GM19351 (cell line): Measurements from ENCODE around the gene SAMSN1.

ENCODE experiments used
- ATAC-seq: cut with Tn5 transposase; IDR thresholded peaks from one replicate; pipeline ENCODE4 v1.9.1; 2021; ENCODE audit warnings: mild to moderate bottlenecking, moderate library complexity; ENCODE audit not compliant: unreplicated experiment

The SAMSN1 gene

GRCh38 chr21:14545906-14546480 lies at the start of gene SAMSN1:
TSS of gene SAMSN1 (minus strand) at chr21:14546315. CDS start at chr21:14546261, 54 bp downstream.
- peak; percentile 86 for ATAC-seq

- no peak for ATAC-seq
Measured at GRCh38 chr21:14595449-14595848, 49.3 kb upstream of the SAMSN1 start.

GRCh38 chr21:14594967-14595366 lies 48.9 kb upstream of the SAMSN1 start:
- ATAC-seq = no peak

GRCh38 chr21:14593230-14593629 lies 47.1 kb upstream of the SAMSN1 start:
- no peak for ATAC-seq

- no peak for ATAC-seq
Measured at GRCh38 chr21:14592296-14593000, 46.3 kb upstream of the SAMSN1 start.

- no peak for ATAC-seq
Measured at GRCh38 chr21:14591882-14592281, 45.8 kb upstream of the SAMSN1 start.

- ATAC-seq = peak; percentile 43
Measured at GRCh38 chr21:14591377-14591776, 45.3 kb upstream of the SAMSN1 start.

GRCh38 chr21:14589855-14590563 lies 43.9 kb upstream of the SAMSN1 start:
- ATAC-seq = peak; percentile 87

- no peak for ATAC-seq
Measured at GRCh38 chr21:14587266-14587665, 41.2 kb upstream of the SAMSN1 start.

GRCh38 chr21:14585122-14585521 lies 39.0 kb upstream of the SAMSN1 start:
- no peak for ATAC-seq

- ATAC-seq = no peak
Measured at GRCh38 chr21:14584357-14585095, 38.4 kb upstream of the SAMSN1 start.

- ATAC-seq = no peak
Measured at GRCh38 chr21:14583629-14584255, 37.6 kb upstream of the SAMSN1 start.

GRCh38 chr21:14582934-14583628 lies 37.0 kb upstream of the SAMSN1 start:
- no peak for ATAC-seq

GRCh38 chr21:14581902-14582457 lies 35.9 kb upstream of the SAMSN1 start:
- ATAC-seq = no peak

GRCh38 chr21:14573244-14573643 lies 27.1 kb upstream of the SAMSN1 start:
- ATAC-seq = no peak

- ATAC-seq = peak; percentile 52
Measured at GRCh38 chr21:14572204-14572780, 26.2 kb upstream of the SAMSN1 start.

GRCh38 chr21:14569868-14570267 lies 23.8 kb upstream of the SAMSN1 start:
- ATAC-seq = peak; percentile 36

- ATAC-seq = no peak
Measured at GRCh38 chr21:14569026-14569621, 23.0 kb upstream of the SAMSN1 start.
